HCT116 (cell line): Measurements from ENCODE around the gene ALKBH7. TPM values are rescaled to one million over a fixed set of nuclear protein-coding genes. Genes with fewer than 3 reads are reported as not detected.
"Not testable (repeated sequence)": the region's sequence is repeated elsewhere in the genome, so short reads cannot be mapped to it uniquely, and the experiment has no call there.

Experiments used
- ATAC-seq: fragments of 200-7000 bp; cut with Tn5 transposase; 2 replicates; pipeline ENCODE4 v1.9.1; 2020; ENCODE audit warnings: mild to moderate bottlenecking, moderate library complexity
- BruUV-seq: library from RNA; stranded (reverse); fragments of 400-500 nt; replicated peaks from 2 replicates; lab custom pipeline; 2021; lab: Mats Ljungman, UMichigan
- CTCF ChIA-PET: fragments of 300-600 bp; sonication (Branson Sonifier 250); formaldehyde crosslinking; loops from one replicate; lab custom pipeline; 2021; ENCODE audit warnings: antibody characterized with exemption; lab: Charles Lee
- POLR2A ChIA-PET: fragments of 300-600, 350-600 bp; sonication (Branson Sonifier 250); formaldehyde crosslinking; loops from one replicate; lab custom pipeline; 2021; ENCODE audit warnings: antibody characterized with exemption; lab: Charles Lee
- RAD21 ChIA-PET, 2 experiments: fragments of 300-600 bp; sonication (Branson Sonifier 250); formaldehyde crosslinking; loops; one replicate each; lab custom pipeline; 2023; ENCODE audit warnings: low total read pairs in 2 of 2; ENCODE audit not compliant: uncharacterized antibody in 2 of 2, unreplicated experiment in 2 of 2, low non-redundant PET in 1 of 2; lab: Charles Lee
- DNase-seq: peaks from one replicate; pipeline ENCODE4 v3.0.0-alpha.2; 2010; ENCODE audit warnings: low read depth, low spot score
- H2AFZ ChIP-seq: fragments of 200-600 bp; shearing (Covaris generic), sonication (generic); 2 replicates; pipeline ENCODE4 v1.6.1; 2017; ENCODE audit warnings: low read depth, mixed run types, mixed read lengths, antibody characterized with exemption, low read length; ENCODE audit not compliant: poor library complexity, severe bottlenecking
- H3K27ac ChIP-seq: 2 replicates; pipeline ENCODE4 v1.5.1; 2012; ENCODE audit warnings: low read depth, low read length
- H3K27me3 ChIP-seq: fragments of 200-600 bp; sonication (generic); 2 replicates; pipeline ENCODE4 v1.6.1; 2016; ENCODE audit warnings: mixed run types, low read length, mixed read lengths; ENCODE audit not compliant: insufficient read depth
- H3K36me3 ChIP-seq, 2 experiments: fragments of 200-500 bp in 1 of 2; fragments of 200-600 bp in 1 of 2; sonication (Bioruptor generic) in 1 of 2; sonication (generic) in 1 of 2; 2 replicates each; pipeline versions ENCODE4 v1.5.1 to v1.6.1; 2014 to 2016; ENCODE audit warnings: low read length in 2 of 2, inconsistent platforms in 1 of 2, mixed read lengths in 1 of 2, mixed run types in 1 of 2; ENCODE audit not compliant: insufficient read depth in 2 of 2, control insufficient read depth in 1 of 2
- H3K4me1 ChIP-seq, 2 experiments: fragments of 200-600 bp in 1 of 2; sonication (generic) in 1 of 2; 2 replicates each; pipeline versions ENCODE4 v1.5.1 to v1.6.1; 2012 to 2017; ENCODE audit warnings: low read length in 2 of 2, inconsistent platforms in 1 of 2, mild to moderate bottlenecking in 1 of 2, mixed read lengths in 1 of 2, mixed run types in 1 of 2, moderate library complexity in 1 of 2; ENCODE audit not compliant: insufficient read depth in 2 of 2, control insufficient read depth in 1 of 2
- H3K4me2 ChIP-seq: fragments of 200-600 bp; sonication (generic); 2 replicates; pipeline ENCODE4 v1.6.1; 2017; ENCODE audit warnings: mixed run types, low read length, mixed read lengths
- H3K4me3 ChIP-seq, 2 experiments: fragments of 200-600 bp in 1 of 2; sonication (generic) in 1 of 2; replicated peaks in 1 of 2; 2 replicates each; pipeline ENCODE4 v1.5.1; 2011 to 2016; ENCODE audit warnings: low read length in 2 of 2, control low read depth in 1 of 2, low read depth in 1 of 2, mild to moderate bottlenecking in 1 of 2, mixed read lengths in 1 of 2, mixed run types in 1 of 2
- H3K79me2 ChIP-seq: fragments of 200-600 bp; sonication (generic); 2 replicates; pipeline ENCODE4 v1.6.1; 2017; ENCODE audit warnings: mild to moderate bottlenecking, mixed run types, low read length, moderate library complexity, mixed read lengths; ENCODE audit not compliant: insufficient read depth
- H3K9ac ChIP-seq: fragments of 200-600 bp; sonication (generic); 2 replicates; pipeline ENCODE4 v1.6.1; 2016; ENCODE audit warnings: low read length, mixed read lengths
- H3K9me2 ChIP-seq: fragments of 200-600 bp; sonication (generic), shearing (Covaris generic); 2 replicates; pipeline ENCODE4 v1.6.1; 2017; ENCODE audit warnings: mixed run types, mild to moderate bottlenecking, moderate library complexity; ENCODE audit not compliant: insufficient read depth
- H3K9me3 ChIP-seq, 2 experiments: fragments of 200-500 bp in 1 of 2; fragments of 200-600 bp in 1 of 2; sonication (Bioruptor generic) in 1 of 2; sonication (generic) in 1 of 2; 2 replicates each; pipeline ENCODE4 v1.6.1; 2014 to 2017; ENCODE audit warnings: low read length in 2 of 2, mixed read lengths in 2 of 2, inconsistent platforms in 1 of 2, low read depth in 1 of 2, mild to moderate bottlenecking in 1 of 2, mixed run types in 1 of 2, moderate library complexity in 1 of 2; ENCODE audit not compliant: control insufficient read depth in 1 of 2, insufficient read depth in 1 of 2
- H4K20me1 ChIP-seq: fragments of 200-600 bp; sonication (generic), shearing (Covaris generic); 2 replicates; pipeline ENCODE4 v1.6.1; 2017; ENCODE audit warnings: mixed run types, mild to moderate bottlenecking, moderate library complexity; ENCODE audit not compliant: insufficient read depth
- CBX3 ChIP-seq: IDR thresholded peaks from 2 replicates; pipeline ENCODE4 v1.6.1; 2012; ENCODE audit warnings: low read depth
- CTCF ChIP-seq, 3 experiments: fragments of 200-600 bp in 1 of 3; sonication (generic) in 1 of 3; IDR thresholded peaks in 2 of 3; conservative IDR thresholded peaks in 1 of 3; 2 replicates each; pipeline ENCODE4 v1.5.1; 2012 to 2017; ENCODE audit warnings: low read depth in 2 of 3, low read length in 2 of 3, antibody characterized with exemption in 1 of 3, borderline replicate concordance in 1 of 3, control low read depth in 1 of 3, mild to moderate bottlenecking in 1 of 3, mixed read lengths in 1 of 3, mixed run types in 1 of 3, moderate library complexity in 1 of 3; ENCODE audit not compliant: insufficient read depth in 1 of 3
- RAD21 ChIP-seq: IDR thresholded peaks from 2 replicates; pipeline ENCODE4 v1.6.1; 2012; ENCODE audit warnings: low read depth, mild to moderate bottlenecking
- SRF ChIP-seq: IDR thresholded peaks from 2 replicates; pipeline ENCODE4 v1.6.1; 2012; ENCODE audit warnings: low read depth
- ZNF274 ChIP-seq: fragments of 200-500 bp; sonication (Bioruptor generic); IDR thresholded peaks from 2 replicates; pipeline ENCODE4 v1.6.1; 2014; ENCODE audit warnings: mild to moderate bottlenecking, low read depth, low read length, inconsistent platforms
- intact Hi-C: fragments of 100-400 bp; cut with micrococcal nuclease; formaldehyde crosslinking; loops from 2 replicates; pipeline ENCODE4 v1.10.0; 2022
- total RNA-seq: library from RNA; stranded (reverse); gene quantifications from one replicate; pipeline ENCODE4 v1.2.1, GENCODE V29; 2021; ENCODE audit not compliant: unreplicated experiment

The ALKBH7 gene
- total RNA-seq, 1 experiment from 2014 or later: 57.1 TPM

- Histone ChIP-seq H4K20me1 (no peaks in the 10 kb centered on the region), H3K4me3 (no peak overlapping the region), H3K9me2 (no peaks in the 10 kb centered on the region), H3K9me3 (peaks cover 0 to 7% of the 10 kb centered on the region in 2 experiments; a peak in 1 of 4 replicates), H3K27me3 (0 out of 2 replicates have a peak, but pooled peaks cover under 1% of the 10 kb centered on the region), H3K79me2 (no peaks in the 10 kb centered on the region), H3K4me2 (no peak overlapping the region), H3K4me1 (peaks cover 0 to 8% of the 10 kb centered on the region in 2 experiments; a peak in 3 of 4 replicates), H3K36me3 (no peaks in the 10 kb centered on the region), H2AFZ (no peak overlapping the region), H3K9ac (no peak overlapping the region), H3K27ac (no peak overlapping the region)
- ATAC-seq (peak; percentile 61), DNase-seq (no peak)
- no peak for TF ChIP-seq CBX3
- peak; percentile 45 for TF ChIP-seq RAD21
- no peak for TF ChIP-seq SRF
- TF ChIP-seq CTCF (IDR thresholded peaks at IDR 0.05 in 2 of 3, conservative IDR thresholded peaks at IDR 0.05 in 1 of 3; ENCODE audit: borderline replicate concordance in 1 of 3, insufficient read depth in 1 of 3, low read depth in 2 of 3, low read length in 2 of 3): peak; percentile 41 to 58 (median 56); a peak in 5 of 6 replicates
- no peak for TF ChIP-seq ZNF274
- CTCF ChIA-PET: interaction anchor here (0.6 to 1.5 kb wide), 7 partner anchors 14 to 232 kb away, joined by 3 to 6 read pairs (median 3); partner anchors contain the start of gene ALKBH7
- RAD21 ChIA-PET: interaction anchor here in 1 of 2 experiments (0.6 kb wide), 2 partner anchors 265 to 502 kb away, joined by 3 read pairs; no protein-coding TSS in a partner anchor
- no TSS peak for BruUV-seq
- intact Hi-C loops: loop anchor here (1.0 to 5.0 kb wide), 2 partner anchors 137 to 228 kb away; no protein-coding TSS in a partner anchor
- POLR2A ChIA-PET: interaction anchor here (0.5 kb wide), 1 partner anchor 199 kb away, joined by 3 read pairs; no protein-coding TSS in a partner anchor
These were observed 18.4 kb upstream of the ALKBH7 start for GRCh38 chr19:6354098-6354674.

- intact Hi-C loops, ATAC-seq, H3K4me1 ChIP-seq, H3K27ac ChIP-seq, H3K36me3 ChIP-seq, H4K20me1 ChIP-seq, H3K4me3 ChIP-seq, H3K27me3 ChIP-seq, POLR2A ChIA-PET, H3K9me2 ChIP-seq, H3K9me3 ChIP-seq, H2AFZ ChIP-seq, DNase-seq, H3K9ac ChIP-seq, RAD21 ChIA-PET, H3K4me2 ChIP-seq, BruUV-seq, CTCF ChIA-PET, H3K79me2 ChIP-seq: not testable (repeated sequence)
These were observed 17.1 kb upstream of the ALKBH7 start for GRCh38 chr19:6355321-6356040.
